G401 (cell line): ENCODE data around the gene SVIL. TPM values are rescaled to one million over a fixed set of nuclear protein-coding genes. Genes with fewer than 3 reads are reported as not detected.

Experiments
- DNase-seq: peaks from one replicate; pipeline ENCODE4 v3.0.0-alpha.2; 2015; ENCODE audit warnings: low spot score
- in situ Hi-C: cut with HindIII; loops from 2 replicates; pipeline ENCODE4 v1.10.0; 2016; ENCODE audit warnings: low sequenced_read_pairs, mixed read lengths
- total RNA-seq: library from RNA; depleted of rRNA; stranded (reverse); fragments of >200 nt; shearing (Covaris generic); gene quantifications from 2 replicates; pipeline ENCODE4 v1.2.3, GENCODE V29; 2014; rRNA removed

The SVIL gene, protein sequence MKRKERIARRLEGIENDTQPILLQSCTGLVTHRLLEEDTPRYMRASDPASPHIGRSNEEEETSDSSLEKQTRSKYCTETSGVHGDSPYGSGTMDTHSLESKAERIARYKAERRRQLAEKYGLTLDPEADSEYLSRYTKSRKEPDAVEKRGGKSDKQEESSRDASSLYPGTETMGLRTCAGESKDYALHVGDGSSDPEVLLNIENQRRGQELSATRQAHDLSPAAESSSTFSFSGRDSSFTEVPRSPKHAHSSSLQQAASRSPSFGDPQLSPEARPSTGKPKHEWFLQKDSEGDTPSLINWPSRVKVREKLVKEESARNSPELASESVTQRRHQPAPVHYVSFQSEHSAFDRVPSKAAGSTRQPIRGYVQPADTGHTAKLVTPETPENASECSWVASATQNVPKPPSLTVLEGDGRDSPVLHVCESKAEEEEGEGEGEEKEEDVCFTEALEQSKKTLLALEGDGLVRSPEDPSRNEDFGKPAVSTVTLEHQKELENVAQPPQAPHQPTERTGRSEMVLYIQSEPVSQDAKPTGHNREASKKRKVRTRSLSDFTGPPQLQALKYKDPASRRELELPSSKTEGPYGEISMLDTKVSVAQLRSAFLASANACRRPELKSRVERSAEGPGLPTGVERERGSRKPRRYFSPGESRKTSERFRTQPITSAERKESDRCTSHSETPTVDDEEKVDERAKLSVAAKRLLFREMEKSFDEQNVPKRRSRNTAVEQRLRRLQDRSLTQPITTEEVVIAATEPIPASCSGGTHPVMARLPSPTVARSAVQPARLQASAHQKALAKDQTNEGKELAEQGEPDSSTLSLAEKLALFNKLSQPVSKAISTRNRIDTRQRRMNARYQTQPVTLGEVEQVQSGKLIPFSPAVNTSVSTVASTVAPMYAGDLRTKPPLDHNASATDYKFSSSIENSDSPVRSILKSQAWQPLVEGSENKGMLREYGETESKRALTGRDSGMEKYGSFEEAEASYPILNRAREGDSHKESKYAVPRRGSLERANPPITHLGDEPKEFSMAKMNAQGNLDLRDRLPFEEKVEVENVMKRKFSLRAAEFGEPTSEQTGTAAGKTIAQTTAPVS (N-terminal part only)
- total RNA-seq: 10.4 and 36.3 TPM in 2 replicates

DNA sequence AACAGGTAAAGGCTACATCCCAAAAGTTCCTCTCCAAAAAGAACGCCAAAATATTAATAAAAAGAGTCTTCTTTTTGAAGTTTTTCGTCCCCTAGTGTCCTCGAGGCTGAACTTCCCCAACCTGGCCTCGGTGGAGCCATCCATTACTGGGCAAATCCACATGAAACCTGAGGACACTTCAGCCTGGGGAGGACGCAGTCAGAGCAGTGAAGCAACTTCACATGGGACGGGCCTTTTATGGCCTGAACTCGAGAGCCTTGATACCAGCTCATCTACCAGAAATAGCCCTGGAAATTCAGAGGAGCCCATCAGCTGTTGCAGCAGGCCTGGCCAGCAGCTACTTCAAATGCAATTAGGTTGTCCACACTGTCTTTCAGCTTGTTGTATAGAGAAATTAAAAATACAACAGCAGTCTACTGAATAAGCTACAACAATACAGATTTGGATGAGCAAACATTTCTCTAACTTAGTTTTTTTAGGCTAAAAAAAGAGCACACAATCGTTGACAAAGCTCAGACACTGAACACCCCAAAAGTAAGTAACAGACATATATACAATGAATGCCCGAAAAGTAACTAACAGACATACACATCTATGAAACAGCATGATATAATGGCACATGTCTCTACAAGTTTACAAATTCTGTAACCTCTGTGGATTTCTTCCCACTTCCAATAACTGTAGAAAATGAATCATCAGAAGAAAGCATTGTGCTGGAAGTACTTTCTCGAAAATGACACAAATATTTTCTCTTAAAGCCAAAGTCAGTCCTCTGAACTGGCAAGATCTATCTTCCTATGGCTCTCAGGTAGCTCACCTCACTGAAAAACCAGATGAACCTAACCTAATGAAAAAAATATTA lies at the start of gene SVIL:
Gene SVIL, minus strand, starts transcription at position 208 of the 862 bp plus-strand sequence. CDS start 79,913 bp downstream, outside the sequence.
- in situ Hi-C loops: no loop called here
- DNase-seq: no peak

DNA sequence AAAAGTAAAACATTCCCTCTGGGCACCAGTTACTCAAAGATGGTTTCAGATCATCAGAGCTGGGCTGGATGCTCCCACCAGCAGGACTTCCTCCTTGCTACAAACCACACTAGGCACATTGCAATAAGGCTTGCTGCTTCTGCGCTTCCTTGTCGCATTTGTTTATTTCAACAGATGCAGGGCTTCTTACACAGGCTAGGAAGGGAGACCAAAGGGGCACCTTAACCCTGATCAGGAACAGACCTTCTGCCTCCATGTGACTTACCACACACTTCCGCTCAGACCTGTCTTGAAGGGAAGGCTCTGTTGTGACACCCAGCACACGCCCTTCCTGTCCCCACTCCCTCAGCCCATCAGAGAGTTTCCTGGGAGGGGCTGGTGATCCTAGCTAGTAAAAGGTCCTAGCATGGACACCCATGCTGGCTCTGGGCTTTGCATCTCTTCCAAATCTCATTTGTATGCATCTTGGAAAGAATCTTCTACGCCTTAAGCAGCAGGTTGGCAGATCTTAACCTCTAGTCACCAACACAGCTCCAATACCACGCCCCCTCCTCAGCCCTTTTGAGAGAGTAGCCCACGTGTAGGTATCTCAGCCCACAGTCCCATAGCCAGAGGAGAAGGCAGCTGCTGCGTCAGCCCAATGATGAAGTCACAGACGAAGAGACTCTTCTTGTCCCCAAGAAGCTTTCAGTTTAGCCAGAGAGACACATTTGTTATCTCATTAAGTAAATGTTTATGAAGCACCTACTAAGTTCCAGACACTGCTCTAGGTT lies 47.1 kb upstream of the SVIL start:
- in situ Hi-C loops: no loop called here
- no peak for DNase-seq

DNA sequence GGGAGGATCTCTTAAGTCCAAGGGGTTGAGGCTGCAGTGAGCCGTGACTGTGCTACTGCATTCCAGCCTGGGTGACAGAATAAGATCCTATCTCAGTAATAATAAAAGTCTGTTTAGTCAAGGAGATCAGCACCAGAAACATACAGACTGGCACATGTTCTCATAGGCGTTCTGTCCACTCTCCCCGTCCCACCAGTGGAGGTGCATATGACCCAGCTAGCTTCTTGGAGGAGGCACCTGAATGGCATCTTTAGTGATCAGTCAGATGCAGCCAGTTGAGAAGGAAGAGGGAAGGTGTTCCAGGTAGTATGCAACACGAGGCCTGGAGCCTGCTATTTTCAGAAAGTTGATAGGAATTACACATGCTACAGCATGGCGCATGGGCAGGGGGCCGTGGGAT lies 45.3 kb upstream of the SVIL start:
- no peak for DNase-seq
- in situ Hi-C loops: no loop called here

DNA sequence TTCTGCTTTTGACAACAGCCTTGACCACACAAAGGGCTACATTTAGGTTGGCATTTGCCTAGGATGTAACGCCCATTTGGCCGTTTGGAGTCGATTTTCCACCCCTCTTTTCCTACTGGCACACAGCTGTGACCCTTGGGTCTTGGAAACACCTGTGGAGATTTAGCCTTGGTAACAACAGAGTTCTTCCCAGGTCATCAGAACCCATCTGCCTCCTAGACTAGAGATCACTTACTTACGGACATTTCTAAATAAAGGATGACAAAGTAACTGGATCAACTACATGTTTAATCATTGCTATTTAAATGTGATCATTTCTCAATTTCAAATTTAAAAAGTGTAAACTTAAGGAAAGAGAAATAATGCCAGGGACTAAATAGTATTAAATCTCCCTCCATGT lies 42.0 kb upstream of the SVIL start:
- in situ Hi-C loops: no loop called here
- DNase-seq: no peak

DNA sequence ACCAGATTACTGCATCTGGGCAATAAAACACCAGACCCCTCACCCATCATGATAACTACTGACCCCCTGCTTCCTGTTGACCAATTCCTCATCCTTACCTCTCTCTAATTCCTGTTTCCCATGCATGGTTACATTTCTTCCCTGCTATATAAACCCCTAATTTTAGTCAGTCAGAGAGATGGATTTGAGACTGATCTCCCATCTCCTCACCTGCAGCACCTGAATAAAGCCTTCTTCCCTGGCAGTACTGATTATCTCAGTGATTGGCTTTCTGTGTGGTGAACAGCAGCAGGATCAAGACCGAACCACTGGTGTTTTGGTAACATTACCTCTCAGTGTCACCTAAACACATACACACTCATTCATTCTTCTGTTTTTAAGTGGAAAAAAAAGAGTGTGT lies 41.2 kb upstream of the SVIL start:
- in situ Hi-C loops: no loop called here
- no peak for DNase-seq

DNA sequence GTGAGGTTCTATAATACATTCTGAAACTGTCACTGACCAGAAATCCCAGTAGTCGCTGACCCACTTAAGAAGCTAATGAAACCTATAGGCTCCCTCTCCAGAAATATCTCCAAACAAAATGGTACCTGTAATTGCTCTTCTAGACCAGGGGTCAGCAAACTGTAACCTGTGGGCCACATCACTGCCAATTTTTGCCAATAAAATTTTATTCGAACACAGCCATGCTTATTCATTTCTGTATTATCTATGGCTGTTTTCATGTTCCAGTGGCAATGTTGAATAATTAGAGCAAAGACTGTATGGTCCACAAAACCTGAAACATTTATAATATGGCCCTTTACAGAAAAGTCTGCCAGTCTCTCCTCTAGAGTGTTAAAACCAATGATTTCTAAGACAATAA lies 37.2 kb upstream of the SVIL start:
- DNase-seq: no peak
- in situ Hi-C loops: no loop called here

DNA sequence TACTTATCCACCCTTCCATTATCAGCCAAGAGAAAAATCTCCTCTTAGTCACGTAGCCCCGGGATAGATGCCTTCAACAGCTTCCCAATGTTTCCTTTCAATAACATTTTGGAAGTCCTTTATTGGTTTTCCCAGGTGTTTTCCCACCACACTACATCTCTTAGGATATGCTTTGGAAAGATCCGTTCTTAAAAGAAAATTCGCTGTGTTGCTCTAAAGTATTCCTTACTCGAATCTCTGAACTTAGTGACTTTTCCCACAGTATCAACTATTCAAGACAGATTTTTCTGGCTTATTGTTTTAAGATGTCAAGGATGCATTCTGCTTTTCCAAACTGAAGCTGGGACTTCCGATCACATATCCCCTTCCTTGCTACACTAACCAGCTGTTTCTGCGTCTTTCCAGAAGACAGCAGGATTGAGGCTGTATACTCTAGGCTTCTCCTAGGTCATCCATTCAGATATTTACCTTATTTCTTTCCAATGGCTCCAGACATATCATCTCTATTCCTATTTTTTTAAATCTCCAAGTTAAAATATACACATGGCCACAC lies 36.5 kb upstream of the SVIL start:
- in situ Hi-C loops: no loop called here
- DNase-seq: no peak

DNA sequence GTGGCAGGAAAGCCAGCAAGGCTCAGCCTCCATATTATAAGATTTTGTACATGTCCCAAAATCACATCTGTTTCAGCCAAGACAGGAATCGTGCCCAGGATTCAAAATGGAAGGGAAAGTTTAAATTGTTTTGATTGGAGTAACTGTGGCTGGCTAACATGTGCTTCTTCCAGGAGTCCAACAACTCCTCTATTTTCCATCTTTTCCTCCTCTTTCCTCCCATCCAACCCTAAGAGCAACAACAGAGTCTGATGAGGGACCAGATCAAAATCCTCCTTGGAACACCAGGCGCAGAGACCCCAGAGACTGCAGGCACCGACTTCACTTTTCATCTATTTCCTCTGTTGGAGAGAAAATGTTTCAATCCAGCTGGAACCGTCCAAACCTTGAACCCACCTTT lies 36.0 kb upstream of the SVIL start:
- DNase-seq: no peak
- in situ Hi-C loops: no loop called here

DNA sequence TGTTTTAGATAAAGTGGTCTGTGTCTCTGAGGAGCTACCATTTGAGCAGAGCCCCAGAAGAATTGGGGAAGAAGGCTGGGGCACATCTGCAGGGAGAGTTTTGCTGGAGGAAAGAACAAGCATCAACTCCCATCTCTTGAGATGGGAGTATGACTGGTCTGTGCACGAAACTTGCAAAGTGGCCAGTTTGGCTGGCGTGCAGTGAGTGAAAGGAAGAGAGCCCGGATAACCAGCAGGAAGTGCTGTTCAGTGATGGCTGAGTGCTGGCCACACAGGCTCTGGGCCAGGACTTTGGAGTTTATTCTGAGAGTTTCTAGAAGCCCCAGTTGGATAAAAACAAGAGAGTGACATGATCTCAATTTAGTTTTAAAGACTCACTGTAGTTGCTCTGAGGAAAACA lies 34.4 kb upstream of the SVIL start:
- in situ Hi-C loops: no loop called here
- peak; percentile 9 for DNase-seq

DNA sequence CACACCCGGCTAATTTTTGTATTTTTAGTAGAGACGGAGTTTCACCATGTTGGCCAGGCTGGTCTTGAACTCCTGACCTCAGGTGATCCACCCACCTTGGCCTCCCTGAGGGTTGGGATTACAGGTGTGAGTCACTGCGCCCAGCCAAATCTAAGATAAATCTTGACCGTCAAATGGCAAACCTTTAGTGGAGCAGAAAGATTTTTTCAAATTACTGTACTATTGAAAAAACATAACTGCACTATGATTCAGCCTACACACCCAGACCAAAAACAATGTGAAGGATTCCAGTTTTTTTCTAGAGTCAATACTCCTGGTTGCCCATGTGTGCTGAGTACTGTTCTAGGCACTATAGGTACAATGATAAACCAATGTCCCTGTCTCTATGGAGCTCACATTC lies 33.9 kb upstream of the SVIL start:
- in situ Hi-C loops: no loop called here
- DNase-seq: no peak

DNA sequence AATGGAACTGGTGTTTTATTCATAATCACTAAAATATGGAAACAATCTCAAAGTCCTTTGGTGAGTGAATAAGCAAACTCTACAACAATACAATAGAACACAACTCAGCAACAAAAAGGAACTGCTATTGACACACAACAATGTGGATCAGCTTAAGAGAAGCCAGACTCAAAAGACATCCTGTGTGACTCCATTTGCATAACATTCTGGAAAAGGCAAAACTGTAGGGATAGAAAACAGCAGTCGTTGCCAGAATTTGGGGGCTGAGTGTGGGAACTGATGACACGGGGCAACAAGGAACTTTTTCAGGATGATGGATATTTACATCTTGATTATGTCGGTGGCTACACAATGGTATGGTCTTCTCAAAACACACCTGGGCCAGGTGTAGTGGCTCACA lies 32.4 kb upstream of the SVIL start:
- DNase-seq: no peak
- in situ Hi-C loops: no loop called here

DNA sequence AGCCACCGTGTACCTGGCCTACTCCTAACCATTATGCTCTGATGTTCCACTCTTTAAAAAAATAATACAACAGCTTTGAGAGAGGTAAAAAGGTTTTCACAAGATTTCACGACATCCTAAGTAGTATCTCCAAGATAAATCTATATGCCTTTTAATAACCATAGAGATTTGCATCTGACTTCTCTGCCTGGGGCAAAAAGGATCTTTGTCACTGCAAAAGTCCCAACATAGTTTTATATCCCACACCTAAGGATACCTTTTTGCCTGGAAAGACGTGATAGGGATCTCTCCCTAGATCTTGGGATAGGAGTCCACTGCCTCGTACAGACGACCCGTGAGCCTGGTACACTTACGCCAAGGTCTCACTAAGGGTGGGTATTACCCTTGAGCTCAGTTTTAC lies 31.4 kb upstream of the SVIL start:
- in situ Hi-C loops: no loop called here
- DNase-seq: no peak

DNA sequence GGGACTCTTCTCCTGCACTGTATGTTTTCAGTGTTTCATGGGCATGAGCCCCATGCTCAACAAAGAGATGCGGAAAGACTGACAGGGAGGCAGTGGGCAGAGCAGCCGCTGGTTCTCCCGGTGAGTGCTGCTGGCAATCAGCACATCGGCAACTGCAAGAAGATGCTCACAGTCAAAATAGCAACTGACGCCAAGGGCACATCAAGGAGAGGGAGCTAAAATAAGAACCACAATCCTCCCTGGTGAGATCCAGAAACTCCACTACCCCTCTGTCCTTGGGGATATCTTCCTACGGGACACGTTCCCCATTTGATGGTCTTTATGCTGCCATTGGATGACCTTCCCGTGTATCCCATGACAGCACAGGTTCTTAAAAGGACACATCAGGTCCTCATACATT lies 28.9 kb upstream of the SVIL start:
- in situ Hi-C loops: no loop called here
- DNase-seq: no peak

DNA sequence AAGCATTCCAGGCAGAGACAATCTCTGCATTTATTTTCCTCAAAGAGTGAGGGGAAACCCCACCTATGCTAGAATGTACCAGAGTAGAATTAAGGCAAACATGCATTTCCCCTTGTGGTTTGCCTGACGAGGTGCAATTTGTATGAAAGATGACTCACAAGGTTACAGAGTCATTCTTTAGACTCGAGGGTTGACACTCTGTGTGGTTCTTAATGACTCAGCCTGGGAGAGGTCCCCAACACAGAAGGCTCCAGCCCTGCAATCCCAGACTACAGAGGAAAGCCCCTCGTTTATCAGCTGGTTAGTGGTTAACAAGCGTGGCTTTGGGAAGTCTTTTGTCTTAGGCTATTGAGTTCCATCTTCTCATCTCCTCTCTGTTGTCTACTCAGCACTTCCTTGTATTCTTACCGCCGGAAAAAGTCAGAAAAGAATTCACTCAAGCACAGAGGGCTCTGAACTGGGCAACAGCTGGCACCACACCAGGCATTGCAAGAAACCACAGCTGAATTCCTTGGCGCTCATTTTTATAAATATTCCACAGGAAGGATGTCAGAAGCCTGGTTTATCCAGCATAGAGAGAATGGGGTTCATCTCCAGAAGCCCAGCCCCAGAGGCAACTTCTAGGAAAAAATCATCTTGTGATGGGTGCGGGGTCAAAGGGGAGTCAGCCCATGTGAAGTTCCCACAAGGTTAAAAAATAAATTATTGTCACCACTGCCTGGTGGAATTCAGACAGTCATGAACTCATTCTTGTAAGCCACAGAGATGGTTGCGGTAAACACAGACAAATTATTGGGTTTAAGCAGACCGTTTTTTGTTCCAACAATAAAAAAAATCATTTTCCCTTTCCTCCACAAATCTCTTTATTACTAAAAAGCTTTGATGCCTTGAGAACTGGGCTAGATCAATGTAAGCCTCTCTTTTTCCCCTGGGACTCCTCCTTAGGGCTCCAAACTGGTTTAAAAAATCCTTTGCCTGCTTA lies 24.5 kb upstream of the SVIL start:
- DNase-seq: no peak
- in situ Hi-C loops: no loop called here

DNA sequence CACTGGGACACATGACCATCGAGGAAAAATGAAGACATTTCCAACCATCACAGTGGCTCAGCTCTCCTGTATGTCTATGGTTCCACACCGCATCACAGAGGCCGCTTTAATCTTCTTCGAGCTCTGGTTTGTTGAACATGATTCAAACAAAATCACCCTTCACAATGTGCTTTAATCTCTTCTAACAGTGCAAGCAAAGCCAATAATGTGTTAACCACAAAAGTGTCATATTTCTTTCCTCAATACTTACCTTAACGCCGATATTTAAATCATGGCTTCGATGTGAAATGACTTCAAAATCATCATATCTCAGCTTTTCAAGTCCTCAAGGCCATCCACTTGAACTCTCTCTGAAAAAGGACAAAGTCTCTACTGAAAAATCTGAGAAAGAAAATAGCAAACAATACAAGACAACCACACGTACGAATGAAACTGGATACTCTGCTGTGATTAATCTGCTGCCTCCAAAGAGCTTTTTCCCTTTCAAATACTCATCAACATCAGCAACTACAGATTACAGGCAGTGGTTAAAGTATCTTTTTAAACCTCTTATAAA lies 23.0 kb upstream of the SVIL start:
- in situ Hi-C loops: no loop called here
- DNase-seq: no peak

DNA sequence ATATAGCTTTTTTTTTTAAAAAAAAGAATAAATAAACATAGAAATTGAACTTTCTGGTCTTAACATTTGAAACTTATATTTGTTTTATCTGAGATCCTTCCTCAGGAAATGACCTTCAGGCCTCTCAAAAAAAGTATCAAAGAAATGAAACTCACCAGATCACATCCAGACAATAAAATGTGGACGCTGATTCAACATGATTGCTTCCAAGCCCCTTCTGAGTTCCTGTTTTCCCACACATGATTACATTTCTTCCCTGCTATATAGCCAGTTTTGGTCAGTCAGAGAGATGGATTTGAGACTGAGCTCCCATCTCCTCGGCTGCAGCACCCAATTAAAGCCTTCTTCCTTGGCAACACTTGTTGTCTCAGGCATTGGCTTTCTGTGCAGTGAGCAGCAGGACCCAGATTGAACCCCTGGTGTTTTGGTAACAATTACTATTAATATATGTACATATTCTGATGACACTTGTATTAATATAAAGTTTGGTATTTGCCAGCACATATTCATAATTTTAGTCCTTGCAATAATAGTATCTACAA lies 21.8 kb upstream of the SVIL start:
- in situ Hi-C loops: no loop called here
- DNase-seq: no peak
